HepG2 (cell line): ENCODE measurements around the gene EPS8L1. TPM values are rescaled to one million over a fixed set of nuclear protein-coding genes. Genes with fewer than 3 reads are reported as not detected.
A peak's percentile ranks its signal among the peaks of the same experiment; 100 is the strongest.

Experiments used
- ARID3A ChIP-seq: IDR thresholded peaks from 2 replicates; pipeline ENCODE4 v1.6.1; 2012; ENCODE audit warnings: low read depth, low read length, improper control_type of control experiment
- ARNTL ChIP-seq: sonication (generic); formaldehyde crosslinking; IDR thresholded peaks from 2 replicates; pipeline ENCODE4 v1.4.0; 2020; ENCODE audit warnings: mild to moderate bottlenecking, missing genetic modification reagents
- BRCA1 ChIP-seq: sonication (generic); formaldehyde crosslinking; IDR thresholded peaks from 2 replicates; pipeline ENCODE4 v1.4.0; 2020; ENCODE audit warnings: missing genetic modification reagents
- HNF4A ChIP-seq: sonication (generic); formaldehyde crosslinking; IDR thresholded peaks from 2 replicates; pipeline ENCODE4 v1.4.0; 2020; ENCODE audit warnings: missing genetic modification reagents
- MXD4 ChIP-seq: IDR thresholded peaks from 2 replicates; pipeline ENCODE4 v1.6.1; 2016; ENCODE audit warnings: mild to moderate bottlenecking, missing biosample characterization, missing genetic modification reagents
- MYNN ChIP-seq: sonication (generic); formaldehyde crosslinking; IDR thresholded peaks from 2 replicates; pipeline ENCODE4 v1.4.0; 2020; ENCODE audit warnings: mild to moderate bottlenecking, low read depth, missing genetic modification reagents
- PPARG ChIP-seq: conservative IDR thresholded peaks from 2 replicates; pipeline ENCODE4 v1.6.1; 2016; ENCODE audit warnings: missing biosample characterization, missing genetic modification reagents
- SRF ChIP-seq: IDR thresholded peaks from 2 replicates; pipeline ENCODE4 v1.6.1; 2011; ENCODE audit warnings: mild to moderate bottlenecking, low read depth, low read length, moderate library complexity
- STAT6 ChIP-seq: sonication (generic); formaldehyde crosslinking; IDR thresholded peaks from 2 replicates; pipeline ENCODE4 v1.4.0; 2020; ENCODE audit warnings: missing genetic modification reagents, mild to moderate bottlenecking, borderline replicate concordance
- TBL1XR1 ChIP-seq: fragments of 150-350 bp; IDR thresholded peaks from 2 replicates; pipeline ENCODE4 v1.6.1; 2014; ENCODE audit warnings: borderline replicate concordance, low read length; ENCODE audit not compliant: partially characterized antibody
- TCF12 ChIP-seq, 2 experiments: fragments of 450-650 bp in 1 of 2; sonication (generic) in 1 of 2; formaldehyde crosslinking in 1 of 2; IDR thresholded peaks; 2 replicates each; pipeline versions ENCODE4 v1.6.1 to v1.8.0; 2017 to 2022; ENCODE audit warnings: antibody characterized with exemption in 1 of 2, mild to moderate bottlenecking in 1 of 2, missing genetic modification reagents in 1 of 2, moderate library complexity in 1 of 2
- ZFP36L2 ChIP-seq: sonication (generic); formaldehyde crosslinking; IDR thresholded peaks from 2 replicates; pipeline ENCODE4 v1.4.0; 2020; ENCODE audit warnings: missing genetic modification reagents
- ZNF414 ChIP-seq: sonication (generic); formaldehyde crosslinking; IDR thresholded peaks from 2 replicates; pipeline ENCODE4 v1.5.0; 2020; ENCODE audit warnings: missing genetic modification reagents
- ZNF484 ChIP-seq: sonication (generic); formaldehyde crosslinking; IDR thresholded peaks from 2 replicates; pipeline ENCODE4 v1.5.1; 2020; ENCODE audit warnings: mild to moderate bottlenecking, low read depth, missing genetic modification reagents, borderline replicate concordance
- ZNF577 ChIP-seq: sonication (generic); formaldehyde crosslinking; IDR thresholded peaks from 2 replicates; pipeline ENCODE4 v1.4.0; 2020; ENCODE audit warnings: mild to moderate bottlenecking, low read depth, missing genetic modification reagents, borderline replicate concordance
- ZNF816 ChIP-seq: sonication (generic); formaldehyde crosslinking; IDR thresholded peaks from 2 replicates; pipeline ENCODE4 v1.8.0; 2022; ENCODE audit warnings: missing genetic modification reagents, mild to moderate bottlenecking, borderline replicate concordance
- ZNF850 ChIP-seq: sonication (generic); formaldehyde crosslinking; conservative IDR thresholded peaks from 2 replicates; pipeline ENCODE4 v1.9.0; 2021; ENCODE audit warnings: mild to moderate bottlenecking, missing genetic modification reagents
- ZSCAN5A ChIP-seq: sonication (generic); formaldehyde crosslinking; IDR thresholded peaks from 2 replicates; pipeline ENCODE4 v1.8.0; 2022; ENCODE audit warnings: mild to moderate bottlenecking, missing genetic modification reagents, borderline replicate concordance
- polyA plus RNA-seq, 8 experiments: library from polyadenylated mRNA; depleted of rRNA in 3 of 8; stranded (reverse) in 7 of 8; unstranded in 1 of 8; fragments of >200 nt; fragmentation: Illumina TruSeq in 4 of 8; extraction: Trizol in 4 of 8; gene quantifications; 2 replicates each; pipeline versions ENCODE4 v1.2.1 to v1.2.3, GENCODE V29; 2011 to 2016; ENCODE audit warnings: low read depth in 4 of 8, missing spikeins in 1 of 8, mixed read lengths in 1 of 8; ENCODE audit not compliant: insufficient read depth in 1 of 8
- total RNA-seq, 5 experiments: library from RNA; depleted of rRNA; stranded (reverse); fragments of >200 nt; fragmentation: Illumina TruSeq; extraction: Trizol; gene quantifications; 2 replicates each; pipeline ENCODE4 v1.2.3, GENCODE V29; 2016; ENCODE audit warnings: low read depth in 1 of 5
- TF ChIP-seq, protein P1 (sequence below): sonication (generic); formaldehyde crosslinking; IDR thresholded peaks from 2 replicates; pipeline ENCODE4 v1.5.1; 2020; ENCODE audit warnings: missing genetic modification reagents, mild to moderate bottlenecking, borderline replicate concordance
- TF ChIP-seq, protein P2 (sequence below): sonication (generic); formaldehyde crosslinking; IDR thresholded peaks from 2 replicates; pipeline ENCODE4 v1.5.0; 2020; ENCODE audit warnings: missing genetic modification reagents, mild to moderate bottlenecking, borderline replicate concordance

EPS8L1 gene
- total and polyA plus RNA-seq, 2 of the 13 experiments (the other 11 are each of a cell fraction or from before 2014, with no cell fraction given) = 3.0 to 6.3 TPM

DNA sequence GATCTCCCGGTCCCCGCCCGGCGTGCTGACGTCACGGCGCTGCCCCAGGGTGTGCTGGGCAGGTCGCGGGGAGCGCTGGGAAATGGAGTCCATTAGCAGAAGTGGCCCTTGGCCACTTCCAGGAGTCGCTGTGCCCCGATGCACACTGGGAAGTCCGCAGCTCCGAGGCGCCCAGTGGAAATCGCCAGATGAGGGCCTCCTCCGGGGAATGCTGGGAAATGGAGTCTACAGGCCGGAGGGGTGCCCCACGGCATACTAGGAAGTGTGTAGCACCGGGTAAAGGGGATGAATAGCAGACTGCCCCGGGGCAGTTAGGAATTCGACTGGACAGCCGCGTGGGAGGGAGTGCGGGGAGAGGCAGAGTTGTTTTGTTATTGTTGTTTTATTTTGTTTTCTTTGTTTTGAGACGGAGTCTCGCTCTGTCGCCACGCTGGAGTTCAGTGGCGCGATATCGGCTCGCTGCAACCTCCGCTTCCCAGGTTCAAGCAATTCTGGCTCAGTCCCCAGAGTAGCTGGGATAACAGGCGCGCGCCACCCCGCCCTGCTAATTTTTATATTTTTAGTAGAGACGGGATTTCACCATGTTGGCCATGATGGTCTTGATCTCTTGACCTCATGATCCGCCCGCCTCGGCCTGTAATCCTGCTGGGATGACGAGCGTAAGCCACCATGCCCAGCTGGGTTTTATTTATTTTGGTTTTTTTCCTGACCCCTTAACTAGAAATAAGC, 42.2 kb downstream of the EPS8L1 start (continued):
- TF ChIP-seq, protein P1, sequence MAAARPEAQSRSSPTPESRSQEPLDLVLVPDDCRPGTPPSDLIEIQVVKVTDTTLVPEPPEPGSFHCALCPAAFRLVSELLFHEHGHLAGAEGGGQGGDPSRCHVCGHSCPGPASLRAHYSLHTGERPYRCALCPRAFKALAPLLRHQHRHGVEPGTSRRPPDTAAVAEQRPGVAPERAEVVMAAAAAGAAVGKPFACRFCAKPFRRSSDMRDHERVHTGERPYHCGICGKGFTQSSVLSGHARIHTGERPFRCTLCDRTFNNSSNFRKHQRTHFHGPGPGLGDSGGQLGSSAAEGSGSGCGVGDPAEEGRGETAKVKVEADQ (CRISPR knock-in tag) = no peak
- no peak for TF ChIP-seq MXD4 (CRISPR knock-in tag)
- no peak for TF ChIP-seq BRCA1 (CRISPR knock-in tag)
- no peak for TF ChIP-seq PPARG (CRISPR knock-in tag)
- no peak for TF ChIP-seq STAT6 (CRISPR knock-in tag)
- no peak for TF ChIP-seq ZSCAN5A (CRISPR knock-in tag)
- no peak for TF ChIP-seq MYNN (CRISPR knock-in tag)
- TF ChIP-seq TBL1XR1 = peak; percentile 43
- no peak for TF ChIP-seq ZNF414 (CRISPR knock-in tag)
- TF ChIP-seq ZFP36L2 (CRISPR knock-in tag) = no peak
- TF ChIP-seq ARID3A = no peak
- TF ChIP-seq ZNF484 (CRISPR knock-in tag) = no peak
- TF ChIP-seq ZNF816 (CRISPR knock-in tag) = no peak
- TF ChIP-seq ARNTL = no peak
- TF ChIP-seq TCF12 (IDR thresholded peaks at IDR 0.05) = no peak
- no peak for TF ChIP-seq TCF12 (CRISPR knock-in tag; IDR thresholded peaks at IDR 0.05)
- no peak for TF ChIP-seq ZNF577
- peak; percentile 41; the same call in 1 of the 2 replicates for TF ChIP-seq HNF4A (CRISPR knock-in tag)
- TF ChIP-seq, protein P2, sequence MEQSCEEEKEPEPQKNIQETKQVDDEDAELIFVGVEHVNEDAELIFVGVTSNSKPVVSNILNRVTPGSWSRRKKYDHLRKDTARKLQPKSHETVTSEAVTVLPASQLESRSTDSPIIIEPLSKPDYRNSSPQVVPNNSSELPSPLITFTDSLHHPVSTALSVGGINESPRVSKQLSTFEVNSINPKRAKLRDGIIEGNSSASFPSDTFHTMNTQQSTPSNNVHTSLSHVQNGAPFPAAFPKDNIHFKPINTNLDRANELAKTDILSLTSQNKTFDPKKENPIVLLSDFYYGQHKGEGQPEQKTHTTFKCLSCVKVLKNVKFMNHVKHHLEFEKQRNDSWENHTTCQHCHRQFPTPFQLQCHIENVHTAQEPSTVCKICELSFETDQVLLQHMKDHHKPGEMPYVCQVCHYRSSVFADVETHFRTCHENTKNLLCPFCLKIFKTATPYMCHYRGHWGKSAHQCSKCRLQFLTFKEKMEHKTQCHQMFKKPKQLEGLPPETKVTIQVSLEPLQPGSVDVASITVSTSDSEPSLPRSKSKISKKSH (CRISPR knock-in tag) = no peak
- no peak for TF ChIP-seq ZNF850 (CRISPR knock-in tag)
- TF ChIP-seq SRF = no peak
